K562 treated with DMSO at 1 percent for 12 hours (cell line): ENCODE results near the gene VDAC2. TPM values are rescaled to one million over a fixed set of nuclear protein-coding genes. Genes with fewer than 3 reads are reported as not detected.

Experiments used
- total RNA-seq: library from RNA; unstranded; fragments of 300-600 nt; gene quantifications from 2 replicates; pipeline ENCODE4 v1.2.3, GENCODE V29; 2022; ENCODE audit not compliant: insufficient read depth

VDAC2 gene, protein sequence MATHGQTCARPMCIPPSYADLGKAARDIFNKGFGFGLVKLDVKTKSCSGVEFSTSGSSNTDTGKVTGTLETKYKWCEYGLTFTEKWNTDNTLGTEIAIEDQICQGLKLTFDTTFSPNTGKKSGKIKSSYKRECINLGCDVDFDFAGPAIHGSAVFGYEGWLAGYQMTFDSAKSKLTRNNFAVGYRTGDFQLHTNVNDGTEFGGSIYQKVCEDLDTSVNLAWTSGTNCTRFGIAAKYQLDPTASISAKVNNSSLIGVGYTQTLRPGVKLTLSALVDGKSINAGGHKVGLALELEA
- 293 and 372 TPM in 2 replicates for total RNA-seq

GRCh38 chr10:75210282-75211006 is at the start of gene VDAC2:
Gene VDAC2, plus strand, starts transcription at chr10:75210796. Its CDS starts 363 bp downstream, at chr10:75211159.

GRCh38 chr10:75235375-75236177 is 25.0 kb downstream of the VDAC2 start, which contains the start of gene COMTD1:
Gene COMTD1, minus strand, starts transcription at chr10:75235957. Its CDS starts 29 bp downstream, at chr10:75235928.

Other genes starting within 250 kb of the VDAC2 start
- 3.8 and 14.3 TPM in 2 replicates for gene SAMD8, start 99.1 kb upstream of the VDAC2 start, total RNA-seq
- gene COMTD1, start 25.2 kb downstream of the VDAC2 start, total RNA-seq: 24.1 and 50.8 TPM in 2 replicates
- 0.30 TPM in 1 of 2 replicates, not detected in the other for gene ZNF503, start 191.0 kb downstream of the VDAC2 start, total RNA-seq
- gene LRMDA, start 220.8 kb downstream of the VDAC2 start, total RNA-seq: not detected in 2 replicates